NCI-H1694 (cell line): ENCODE measurements around the gene MAFB.

ENCODE experiments used
- DNase-seq: peaks from one replicate; lab custom pipeline; 2025; lab: John Stamatoyannopoulos, UW

MAFB gene

GRCh38 chr20:40681684-40682083 is 7.4 kb downstream of the MAFB start:
- no peak for DNase-seq

- no peak for DNase-seq
Measured at GRCh38 chr20:40681165-40681564, 7.9 kb downstream of the MAFB start.

GRCh38 chr20:40680161-40680959 is 8.7 kb downstream of the MAFB start:
- DNase-seq = no peak

- no peak for DNase-seq
Measured at GRCh38 chr20:40679184-40679583, 9.9 kb downstream of the MAFB start.

GRCh38 chr20:40678286-40678875 is 10.7 kb downstream of the MAFB start:
- no peak for DNase-seq

GRCh38 chr20:40677343-40677924 is 11.6 kb downstream of the MAFB start:
- DNase-seq = no peak

GRCh38 chr20:40676491-40677269 is 12.4 kb downstream of the MAFB start:
- no peak for DNase-seq

GRCh38 chr20:40675599-40676221 is 13.3 kb downstream of the MAFB start:
- no peak for DNase-seq

- no peak for DNase-seq
Measured at GRCh38 chr20:40673442-40673841, 15.6 kb downstream of the MAFB start.

GRCh38 chr20:40672095-40672494 is 16.9 kb downstream of the MAFB start:
- DNase-seq = no peak

GRCh38 chr20:40670253-40670652 is 18.8 kb downstream of the MAFB start:
- no peak for DNase-seq

- no peak for DNase-seq
Measured at GRCh38 chr20:40669692-40670091, 19.3 kb downstream of the MAFB start.

- no peak for DNase-seq
Measured at GRCh38 chr20:40668449-40669228, 20.4 kb downstream of the MAFB start.

- no peak for DNase-seq
Measured at GRCh38 chr20:40667503-40667902, 21.5 kb downstream of the MAFB start.

- DNase-seq = no peak
Measured at GRCh38 chr20:40666336-40666735, 22.7 kb downstream of the MAFB start.

- DNase-seq = no peak
Measured at GRCh38 chr20:40664891-40665290, 24.1 kb downstream of the MAFB start.

GRCh38 chr20:40663991-40664880 is 24.8 kb downstream of the MAFB start:
- DNase-seq = no peak

GRCh38 chr20:40663304-40663790 is 25.7 kb downstream of the MAFB start:
- DNase-seq = no peak

GRCh38 chr20:40659567-40659966 is 29.5 kb downstream of the MAFB start:
- DNase-seq = no peak

- no peak for DNase-seq
Measured at GRCh38 chr20:40658509-40658908, 30.5 kb downstream of the MAFB start.
